ENCODE results near the gene PSMA4. TPM values are rescaled to one million over a fixed set of nuclear protein-coding genes. Genes with fewer than 3 reads are reported as not detected.

PSMA4 gene
- total and polyA plus RNA-seq, 12 donors: 86.3 to 410 (median 157) TPM

DNA sequence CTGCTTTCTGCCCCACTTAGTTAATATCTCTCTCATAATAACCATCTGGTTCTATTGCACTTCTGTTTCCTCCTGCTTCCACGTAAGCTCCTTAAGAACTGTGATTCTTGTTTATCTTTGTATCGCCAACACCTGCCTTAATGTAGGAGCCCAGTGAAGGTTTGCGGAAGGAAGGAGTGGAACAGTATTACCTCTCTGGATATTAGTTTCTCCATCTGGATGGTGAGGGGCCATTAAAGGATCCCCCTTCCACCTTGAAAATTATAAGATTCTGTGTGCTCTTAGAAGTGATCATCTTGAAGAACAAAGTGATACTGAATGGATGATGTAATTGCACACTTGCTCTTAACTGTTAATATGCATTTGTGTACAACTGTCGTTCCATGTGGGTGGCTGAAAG is 27.3 kb downstream of the PSMA4 start:
- Histone ChIP-seq H3K36me3 (replicated peaks in 1 of 2) (no peaks in the 10 kb centered on the region), H3K9me3 (replicated peaks in 1 of 3) (no peaks in the 10 kb centered on the region), H3K4me1 (replicated peaks in 1 of 2) (peaks cover 7 to 16% of the 10 kb centered on the region in 2 donors), H3K27ac (no peak overlapping the region), H3K4me3 (no peak overlapping the region), H3K27me3 (peaks cover 14% of the 10 kb centered on the region)
- DNase-seq: no peak
- 76 to 85% (median 82%) methylated on average over 4 of the region's 4 CpGs for WGBS, 4 donors
- intact Hi-C loops (cut with DNase I): no loop called here
- TF ChIP-seq POLR2A (IDR thresholded peaks at IDR 0.05): no peak
- TF ChIP-seq, protein P1, sequence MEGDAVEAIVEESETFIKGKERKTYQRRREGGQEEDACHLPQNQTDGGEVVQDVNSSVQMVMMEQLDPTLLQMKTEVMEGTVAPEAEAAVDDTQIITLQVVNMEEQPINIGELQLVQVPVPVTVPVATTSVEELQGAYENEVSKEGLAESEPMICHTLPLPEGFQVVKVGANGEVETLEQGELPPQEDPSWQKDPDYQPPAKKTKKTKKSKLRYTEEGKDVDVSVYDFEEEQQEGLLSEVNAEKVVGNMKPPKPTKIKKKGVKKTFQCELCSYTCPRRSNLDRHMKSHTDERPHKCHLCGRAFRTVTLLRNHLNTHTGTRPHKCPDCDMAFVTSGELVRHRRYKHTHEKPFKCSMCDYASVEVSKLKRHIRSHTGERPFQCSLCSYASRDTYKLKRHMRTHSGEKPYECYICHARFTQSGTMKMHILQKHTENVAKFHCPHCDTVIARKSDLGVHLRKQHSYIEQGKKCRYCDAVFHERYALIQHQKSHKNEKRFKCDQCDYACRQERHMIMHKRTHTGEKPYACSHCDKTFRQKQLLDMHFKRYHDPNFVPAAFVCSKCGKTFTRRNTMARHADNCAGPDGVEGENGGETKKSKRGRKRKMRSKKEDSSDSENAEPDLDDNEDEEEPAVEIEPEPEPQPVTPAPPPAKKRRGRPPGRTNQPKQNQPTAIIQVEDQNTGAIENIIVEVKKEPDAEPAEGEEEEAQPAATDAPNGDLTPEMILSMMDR (IDR thresholded peaks at IDR 0.05): no peak

DNA sequence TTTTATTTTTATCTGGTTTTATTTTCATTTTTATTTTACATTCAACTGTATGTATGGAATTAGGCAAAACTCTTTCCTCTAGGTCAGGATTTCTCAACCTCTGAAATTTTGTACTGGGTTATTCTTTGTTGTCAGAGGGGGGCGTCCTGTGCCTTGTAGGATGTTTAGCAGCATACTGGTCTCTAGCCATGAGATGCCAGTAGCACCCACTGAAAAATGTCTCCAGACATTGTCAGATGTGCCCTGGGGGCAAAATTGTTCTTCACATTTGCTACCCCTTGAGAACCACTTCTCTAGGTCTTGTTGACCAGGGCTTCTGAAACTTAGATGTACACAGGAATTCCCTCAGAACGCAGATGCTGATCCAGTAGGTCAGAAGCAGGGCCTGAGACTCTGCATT is 30.5 kb downstream of the PSMA4 start:
- peaks cover 14% of the 10 kb centered on the region for H3K27me3 ChIP-seq
- TF ChIP-seq POLR2A (IDR thresholded peaks at IDR 0.05): no peak
- TF ChIP-seq, protein P1 (IDR thresholded peaks at IDR 0.05): no peak
- H3K4me1 ChIP-seq (replicated peaks in 1 of 2): peaks cover 0 to 9% of the 10 kb centered on the region in 2 donors
- no peak overlapping the region for H3K27ac ChIP-seq
- H3K36me3 ChIP-seq (replicated peaks in 1 of 2): no peaks in the 10 kb centered on the region
- DNase-seq: no peak
- 79 to 89% (median 81%) methylated on average over 2 of the region's 2 CpGs for WGBS, 4 donors
- no peaks in the 10 kb centered on the region for H3K9me3 ChIP-seq (replicated peaks in 1 of 3)
- H3K4me3 ChIP-seq: no peak overlapping the region
- intact Hi-C loops (cut with DNase I): no loop called here

DNA sequence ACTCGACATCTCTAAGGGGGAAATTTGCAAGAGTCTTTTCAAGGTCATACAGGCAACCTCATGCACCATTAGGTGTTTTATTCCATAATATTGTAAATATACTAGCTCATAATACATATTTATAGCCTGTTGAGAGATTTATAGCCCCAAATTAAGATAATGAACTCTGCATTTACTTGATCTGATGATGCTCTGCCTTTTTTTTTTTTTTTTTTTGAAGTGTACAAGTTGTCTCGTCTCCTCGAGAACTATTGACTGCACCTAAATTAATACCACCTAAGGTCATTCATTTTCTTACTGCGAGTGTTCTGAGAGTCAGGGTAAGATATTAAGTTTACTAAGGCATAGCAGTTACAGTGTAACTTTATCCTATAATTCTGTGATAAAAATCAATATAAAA is 31.1 kb downstream of the PSMA4 start:
- intact Hi-C loops (cut with DNase I): no loop called here
- WGBS, 4 donors: 68 to 78% (median 73%) methylated on average over 4 of the region's 4 CpGs
- no peak for DNase-seq
- Histone ChIP-seq H3K4me1 (replicated peaks in 1 of 2) (peaks cover 0 to 3% of the 10 kb centered on the region in 2 donors), H3K27ac (no peak overlapping the region), H3K27me3 (peaks cover 14% of the 10 kb centered on the region), H3K9me3 (replicated peaks in 1 of 3) (no peaks in the 10 kb centered on the region), H3K4me3 (no peak overlapping the region), H3K36me3 (replicated peaks in 1 of 2) (no peaks in the 10 kb centered on the region)
- TF ChIP-seq POLR2A (IDR thresholded peaks at IDR 0.05): no peak
- TF ChIP-seq, protein P1 (IDR thresholded peaks at IDR 0.05): no peak

DNA sequence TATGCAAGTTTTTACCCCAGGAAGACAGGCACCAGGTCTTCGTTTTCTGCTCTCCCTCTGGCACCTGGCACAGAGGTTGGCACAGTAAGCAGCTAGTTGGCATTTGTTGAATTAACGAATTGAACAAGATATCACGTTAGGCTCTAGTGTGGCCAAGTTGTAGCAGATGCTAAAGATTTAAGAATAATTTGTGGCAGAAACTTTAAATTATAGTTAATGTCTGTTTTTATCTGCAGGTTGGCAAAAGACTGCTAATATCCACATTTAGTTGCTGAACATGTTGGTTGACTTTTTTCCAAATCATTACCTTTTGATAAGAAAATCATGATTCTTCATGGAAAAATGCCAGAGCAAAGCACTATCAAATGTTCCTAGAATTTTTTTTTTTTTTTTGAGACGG is 33.2 kb downstream of the PSMA4 start:
- Histone ChIP-seq H3K4me1 (replicated peaks in 1 of 2) (no peaks in the 10 kb centered on the region), H3K9me3 (replicated peaks in 1 of 3) (no peaks in the 10 kb centered on the region), H3K27me3 (peaks cover 14% of the 10 kb centered on the region), H3K4me3 (no peak overlapping the region), H3K36me3 (replicated peaks in 1 of 2) (no peaks in the 10 kb centered on the region), H3K27ac (no peak overlapping the region)
- intact Hi-C loops (cut with DNase I): no loop called here
- no peak for DNase-seq
- WGBS, 4 donors: 58 to 87% (median 67%) methylated on average over 4 of the region's 4 CpGs
- TF ChIP-seq, protein P1 (IDR thresholded peaks at IDR 0.05): no peak
